Omental fat pad (tissue), 4 donors: ENCODE data around the gene EIF4E1B. TPM values are rescaled to one million over a fixed set of nuclear protein-coding genes. Genes with fewer than 3 reads are reported as not detected.

Experiments
- ATAC-seq: fragments of 150-250 bp; one replicate; pipeline ENCODE4 v1.9.1; 2016; ENCODE audit warnings: mild to moderate bottlenecking, moderate library complexity; ENCODE audit not compliant: low FRiP score
- DNase-seq: peaks from one replicate; pipeline ENCODE4 v3.0.0-alpha.2; 2019; ENCODE audit warnings: low spot score
- total RNA-seq, 4 donors: library from RNA; depleted of rRNA; stranded (reverse); fragments of >200 nt; gene quantifications; one replicate each; pipeline ENCODE4 v1.1.0, GENCODE V29; 2016
- TF ChIP-seq, protein P1 (sequence below), 3 donors: fragments of 450-650 bp; IDR thresholded peaks; one replicate each; pipeline ENCODE4 v1.5.1; 2016 to 2017; ENCODE audit warnings: antibody characterized with exemption in 3 of 3, mild to moderate bottlenecking in 3 of 3, moderate library complexity in 2 of 3

The EIF4E1B gene
- total RNA-seq, 4 donors from 2014 or later = not detected

DNA sequence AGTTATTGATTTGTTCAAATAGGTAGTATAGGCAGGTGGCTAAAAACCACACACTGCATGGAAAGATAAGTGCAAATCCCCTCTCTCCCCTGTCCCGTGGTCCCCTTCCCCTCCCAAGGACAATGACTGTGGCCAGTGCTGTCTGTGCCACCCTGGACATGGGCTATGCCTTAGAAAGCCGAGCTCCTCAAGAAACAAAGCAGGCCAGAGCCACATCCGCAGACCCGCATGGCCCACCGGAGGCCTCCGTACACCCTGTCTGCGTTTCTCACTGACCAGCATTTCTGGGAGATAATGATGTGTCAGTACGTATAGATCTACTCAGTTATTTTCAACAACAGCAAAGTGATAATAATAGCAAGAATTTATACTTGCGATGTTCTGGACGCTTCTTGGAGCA is 33.1 kb downstream of the EIF4E1B start:
- no peak for DNase-seq
- ATAC-seq = no peak
- TF ChIP-seq, protein P1, sequence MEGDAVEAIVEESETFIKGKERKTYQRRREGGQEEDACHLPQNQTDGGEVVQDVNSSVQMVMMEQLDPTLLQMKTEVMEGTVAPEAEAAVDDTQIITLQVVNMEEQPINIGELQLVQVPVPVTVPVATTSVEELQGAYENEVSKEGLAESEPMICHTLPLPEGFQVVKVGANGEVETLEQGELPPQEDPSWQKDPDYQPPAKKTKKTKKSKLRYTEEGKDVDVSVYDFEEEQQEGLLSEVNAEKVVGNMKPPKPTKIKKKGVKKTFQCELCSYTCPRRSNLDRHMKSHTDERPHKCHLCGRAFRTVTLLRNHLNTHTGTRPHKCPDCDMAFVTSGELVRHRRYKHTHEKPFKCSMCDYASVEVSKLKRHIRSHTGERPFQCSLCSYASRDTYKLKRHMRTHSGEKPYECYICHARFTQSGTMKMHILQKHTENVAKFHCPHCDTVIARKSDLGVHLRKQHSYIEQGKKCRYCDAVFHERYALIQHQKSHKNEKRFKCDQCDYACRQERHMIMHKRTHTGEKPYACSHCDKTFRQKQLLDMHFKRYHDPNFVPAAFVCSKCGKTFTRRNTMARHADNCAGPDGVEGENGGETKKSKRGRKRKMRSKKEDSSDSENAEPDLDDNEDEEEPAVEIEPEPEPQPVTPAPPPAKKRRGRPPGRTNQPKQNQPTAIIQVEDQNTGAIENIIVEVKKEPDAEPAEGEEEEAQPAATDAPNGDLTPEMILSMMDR (IDR thresholded peaks at IDR 0.05) = no peak

DNA sequence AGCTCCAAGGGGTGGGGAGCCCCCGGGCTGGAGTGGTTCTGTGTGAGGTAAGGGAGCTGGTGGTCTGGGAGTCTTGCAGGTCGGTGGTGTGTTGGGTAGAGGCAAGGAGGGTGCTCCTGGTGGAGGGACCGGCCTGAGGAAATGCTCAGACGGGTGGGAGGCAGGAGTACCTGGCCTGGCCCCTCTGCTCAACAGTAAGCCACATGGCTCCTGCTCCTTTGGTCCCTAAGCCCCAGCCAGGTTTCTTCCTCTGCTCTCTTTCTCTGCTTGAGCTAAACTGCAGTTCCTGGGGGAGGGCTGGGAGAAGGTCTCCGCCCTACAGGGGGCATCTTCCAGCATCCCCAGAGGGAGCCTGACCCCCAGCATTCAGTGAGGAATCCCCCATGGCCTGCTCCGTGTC is 34.0 kb downstream of the EIF4E1B start:
- ATAC-seq (no peak), DNase-seq (no peak)
- TF ChIP-seq, protein P1 (IDR thresholded peaks at IDR 0.05) = no peak

DNA sequence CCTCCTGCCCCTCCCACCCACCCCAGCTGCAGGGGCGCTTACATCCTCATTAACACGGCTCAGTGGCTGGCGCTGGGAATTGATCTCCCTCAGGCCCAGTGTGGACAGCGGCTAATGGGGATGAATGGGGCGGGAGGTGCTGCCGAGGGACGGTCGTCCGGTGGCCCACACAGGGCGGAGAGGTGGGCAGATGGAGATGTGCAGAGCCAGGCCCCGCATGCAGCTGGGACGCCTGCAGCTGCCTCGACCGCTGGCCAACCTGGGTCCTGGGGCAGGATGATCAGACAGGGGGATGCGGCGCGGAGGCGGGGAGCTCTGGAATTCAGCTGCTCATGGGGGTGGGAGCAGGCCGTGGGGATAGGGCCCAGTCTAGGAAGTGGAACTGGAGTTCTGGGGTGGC is 34.4 kb downstream of the EIF4E1B start:
- ATAC-seq (no peak), DNase-seq (no peak)
- TF ChIP-seq, protein P1 (IDR thresholded peaks at IDR 0.05) = no peak

DNA sequence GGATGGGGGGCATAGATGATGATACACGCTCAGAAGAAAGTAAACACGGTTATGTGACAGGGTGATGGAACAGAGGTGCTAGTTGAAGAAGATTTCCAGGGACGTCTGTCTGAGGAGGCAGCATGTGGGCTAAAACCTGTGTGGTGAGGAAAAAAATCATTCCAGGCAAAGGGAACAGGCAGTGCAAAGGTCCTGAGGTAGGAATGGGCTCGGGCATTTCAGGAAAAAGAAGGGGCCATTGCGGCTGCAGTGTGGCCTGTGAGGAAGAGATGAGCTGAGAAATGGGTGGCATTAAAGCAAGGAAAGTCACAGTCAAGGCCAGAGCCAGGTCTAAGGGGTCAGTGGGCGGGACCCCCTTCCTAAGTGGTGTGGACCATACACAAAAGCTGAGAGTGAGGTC is 35.0 kb downstream of the EIF4E1B start:
- no peak for ATAC-seq
- TF ChIP-seq, protein P1 (IDR thresholded peaks at IDR 0.05) = no peak
- DNase-seq = no peak

DNA sequence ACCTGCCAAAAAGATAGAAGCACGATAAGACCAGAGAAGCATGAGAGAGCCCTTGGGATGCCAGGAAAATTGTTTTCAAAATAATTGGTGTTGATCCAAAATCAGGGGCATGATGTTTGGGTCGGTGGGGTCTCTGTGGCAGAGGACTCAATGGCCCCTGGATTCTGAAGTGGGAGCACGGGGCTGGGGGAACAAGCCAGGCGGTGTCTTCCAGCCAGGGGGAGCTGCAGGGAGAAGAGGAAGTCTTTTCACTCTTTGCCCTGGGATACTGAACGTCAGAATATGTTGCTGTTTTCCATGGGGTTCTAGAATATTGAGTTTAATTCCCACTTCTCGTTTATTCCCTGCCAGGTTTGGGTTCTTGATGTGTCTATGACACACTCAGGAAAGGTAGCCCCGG is 37.2 kb downstream of the EIF4E1B start:
- no peak for ATAC-seq
- DNase-seq = no peak
- TF ChIP-seq, protein P1 (IDR thresholded peaks at IDR 0.05) = no peak

DNA sequence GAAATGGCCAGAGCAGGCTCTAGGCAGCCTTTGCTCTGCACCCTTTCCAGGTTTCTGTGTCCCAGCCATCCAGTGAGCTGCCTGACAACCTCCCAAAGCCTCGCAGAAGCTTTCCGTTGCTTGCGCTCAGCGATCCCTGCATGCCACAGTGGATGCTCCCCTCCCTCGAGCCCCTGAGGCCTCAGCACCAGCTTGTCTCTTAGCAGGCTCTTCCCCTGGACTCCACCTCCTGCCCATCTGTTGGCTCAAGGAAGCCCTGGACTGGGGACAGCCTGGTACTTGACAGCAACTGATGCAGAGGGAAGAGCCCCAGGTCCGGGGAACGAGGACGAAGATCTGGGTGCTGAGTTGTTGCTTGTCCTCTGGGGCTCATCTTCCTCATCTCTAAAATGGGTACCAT is 40.0 kb downstream of the EIF4E1B start:
- no peak for DNase-seq
- TF ChIP-seq, protein P1 (IDR thresholded peaks at IDR 0.05) = no peak
- ATAC-seq = no peak

DNA sequence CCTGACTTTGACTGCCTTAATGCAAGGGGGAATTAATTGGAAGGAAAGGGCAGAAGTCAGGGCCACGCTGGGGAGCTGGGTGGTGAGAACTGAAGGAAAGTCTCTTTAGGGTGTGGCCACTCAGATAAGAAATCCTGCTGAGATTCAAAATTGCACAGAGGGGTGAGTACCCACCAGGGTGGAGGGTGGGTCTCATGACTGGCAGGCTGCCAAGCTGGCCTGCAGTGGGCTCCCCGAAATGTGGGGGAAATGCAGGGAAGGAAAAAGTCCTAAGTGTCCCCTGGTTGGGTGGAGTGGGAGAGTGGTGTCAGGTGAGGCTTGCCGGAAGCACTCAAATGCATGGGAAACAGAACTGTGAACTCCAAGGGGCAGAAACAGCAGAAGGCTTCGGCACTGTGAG is 40.9 kb downstream of the EIF4E1B start:
- DNase-seq (no peak), ATAC-seq (no peak)
- TF ChIP-seq, protein P1 (IDR thresholded peaks at IDR 0.05) = no peak
